Left colon (tissue), 2 donors: ENCODE results near the gene TFEC. TPM values are rescaled to one million over a fixed set of nuclear protein-coding genes. Genes with fewer than 3 reads are reported as not detected.

ENCODE experiments used
- total RNA-seq, 2 donors: library from RNA; stranded (reverse); fragmentation: NEBNext Ultra II Directional; extraction: Animal tissue kit (Norgen Biotek cat#: 25700); gene quantifications; one replicate each; pipeline ENCODE4 v1.2.1, GENCODE V29; 2021
- donor health status: DM: no; HTN: no; CAD: no.
- donor health status: DM: yes; HTN: yes; CAD: no.

Gene TFEC
- total RNA-seq, 2 donors from 2014 or later = 0.89 to 2.9 TPM

Other genes starting within 250 kb of the TFEC start
- gene TES, start 179.8 kb upstream of the TFEC start, total RNA-seq = 100 to 1,000 TPM in 1 of 2 donors, 10 to 100 TPM in 1; 72.8 to 119 TPM